Activated T-helper 1 cell treated with Interleukin-2 at 50 U/mL for 16 hours (primary cell): ENCODE results near the gene SIAH2.
"Not testable (repeated sequence)": the region's sequence is repeated elsewhere in the genome, so short reads cannot be mapped to it uniquely, and the experiment has no call there.

Experiments
- DNase-seq: peaks from one replicate; pipeline ENCODE4 v3.0.0-alpha.2; 2020; ENCODE audit warnings: low read depth

SIAH2 gene

DNA sequence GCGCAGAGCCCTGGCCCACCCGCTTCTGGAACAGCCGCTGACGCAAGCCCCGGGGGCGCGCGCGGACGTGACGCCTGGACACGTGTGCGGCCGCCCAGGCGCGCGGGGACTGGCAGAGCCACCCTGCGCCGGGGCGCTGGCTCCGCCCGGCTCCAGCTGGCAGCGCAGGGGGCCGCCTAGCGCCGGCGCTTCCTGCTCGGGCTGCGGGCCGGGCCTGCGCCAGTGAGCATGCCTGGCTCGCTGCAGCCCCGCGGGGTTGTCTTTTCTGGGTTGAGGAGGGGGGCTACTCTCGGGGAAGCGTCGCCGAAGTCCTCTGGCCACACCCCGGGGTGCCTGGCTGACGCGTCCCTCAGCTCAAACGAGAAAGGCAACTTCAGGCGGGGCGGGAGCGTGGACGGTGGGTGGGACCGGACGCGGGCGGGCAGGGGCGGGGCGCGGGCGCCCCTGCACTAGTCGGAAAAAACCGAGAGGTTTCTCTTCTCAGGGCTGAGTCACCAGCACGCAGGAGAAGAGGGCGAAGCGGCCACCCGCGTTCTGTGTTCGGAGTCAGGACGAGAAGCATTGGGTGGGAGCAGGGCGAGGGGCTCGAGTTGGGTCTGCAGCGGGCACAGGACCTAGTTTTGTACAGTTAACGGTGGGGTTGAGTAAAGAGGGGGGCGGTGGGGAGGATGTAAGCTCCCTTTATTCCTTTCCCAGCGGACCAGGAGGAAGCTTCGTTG lies at the start of gene SIAH2:
TSS of gene SIAH2 (minus strand) at position 48 of the 719 bp plus-strand sequence. CDS start 320 bp downstream, outside the sequence.
- DNase-seq, result peak; percentile 89

- no peak for DNase-seq
Observed at GRCh38 chr3:150811984-150812383, 49.0 kb upstream of the SIAH2 start.

- DNase-seq, result no peak
Observed at GRCh38 chr3:150810641-150811040, 47.7 kb upstream of the SIAH2 start.

DNA sequence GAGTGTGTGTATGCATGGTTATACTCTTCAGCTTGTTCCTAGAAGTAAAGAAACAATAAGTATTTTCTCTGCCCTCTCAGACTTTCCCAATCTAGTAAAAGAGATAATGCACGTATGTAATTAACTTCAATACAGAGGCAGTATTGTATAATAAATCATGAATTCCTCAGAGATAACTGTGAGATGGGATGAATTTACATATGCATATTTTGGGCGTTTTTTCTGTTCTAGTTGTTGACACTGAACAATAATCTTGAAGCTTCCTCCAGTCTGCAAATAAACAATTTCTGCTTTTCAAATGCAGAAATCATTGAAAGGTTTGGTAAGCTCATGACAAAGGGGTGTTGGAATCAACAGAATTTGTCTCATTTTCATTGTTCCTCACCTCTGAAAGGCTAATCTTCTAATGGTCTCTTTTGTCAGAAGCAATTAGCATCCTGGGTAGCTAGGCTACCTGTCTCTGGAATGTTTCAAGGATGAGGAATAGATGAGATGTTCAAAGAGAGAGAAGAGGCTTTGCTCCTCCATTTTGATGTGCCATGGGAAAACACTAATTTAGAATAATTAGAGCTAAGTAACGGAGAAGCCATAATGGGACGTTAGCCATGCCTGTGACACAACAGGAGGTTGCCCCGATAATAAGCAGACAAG lies 43.3 kb upstream of the SIAH2 start:
- DNase-seq, result no peak

DNA sequence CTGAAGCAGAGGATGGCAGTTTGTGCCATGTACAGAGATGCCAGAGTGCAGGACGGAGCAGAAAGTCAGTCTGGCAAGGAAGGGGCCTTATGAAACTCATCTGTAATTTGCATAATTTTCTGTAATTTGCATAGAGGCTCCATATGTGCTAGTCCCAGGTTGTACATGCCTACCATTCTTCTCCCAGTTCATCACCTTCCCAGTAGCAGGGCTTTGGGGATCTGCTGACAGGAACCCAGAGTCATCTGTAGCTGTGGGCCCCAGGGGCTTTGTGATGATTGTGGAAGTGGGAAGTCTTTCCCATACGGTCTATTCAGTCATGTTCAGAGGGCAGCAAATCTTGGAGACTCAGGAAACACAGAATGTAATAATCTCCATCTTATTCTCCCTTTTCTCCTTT lies 42.4 kb upstream of the SIAH2 start:
- DNase-seq, result no peak

GRCh38 chr3:150803440-150803985 lies 40.5 kb upstream of the SIAH2 start:
- no peak for DNase-seq

- DNase-seq, result no peak
Observed at GRCh38 chr3:150800722-150801121, 37.8 kb upstream of the SIAH2 start.

DNA sequence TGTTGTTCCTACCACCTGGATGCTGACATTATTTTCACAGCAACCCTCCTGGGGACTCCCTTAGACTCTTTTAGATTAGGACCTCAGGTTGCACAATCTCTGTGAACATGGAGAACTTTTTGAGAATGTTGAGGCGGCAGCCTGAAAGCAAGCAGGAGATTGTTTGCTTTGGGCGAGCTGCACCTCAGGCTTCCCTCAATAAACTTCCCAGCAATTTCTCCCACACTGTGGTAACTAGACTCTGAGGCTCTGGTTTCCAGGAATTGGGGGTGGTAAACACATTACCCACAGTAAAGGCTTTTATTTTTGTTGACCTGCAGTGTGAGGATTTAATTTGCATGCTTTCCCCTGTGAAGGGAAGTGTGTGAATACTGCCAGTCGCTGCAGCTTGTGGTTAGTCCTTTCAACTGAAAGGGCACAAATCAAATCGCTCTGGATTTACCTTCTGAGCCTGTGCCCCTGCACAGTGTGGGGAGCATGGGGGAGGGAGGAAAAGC lies 35.2 kb upstream of the SIAH2 start:
- DNase-seq, result no peak

- DNase-seq, result no peak
Observed at GRCh38 chr3:150797155-150797554, 34.2 kb upstream of the SIAH2 start.

DNA sequence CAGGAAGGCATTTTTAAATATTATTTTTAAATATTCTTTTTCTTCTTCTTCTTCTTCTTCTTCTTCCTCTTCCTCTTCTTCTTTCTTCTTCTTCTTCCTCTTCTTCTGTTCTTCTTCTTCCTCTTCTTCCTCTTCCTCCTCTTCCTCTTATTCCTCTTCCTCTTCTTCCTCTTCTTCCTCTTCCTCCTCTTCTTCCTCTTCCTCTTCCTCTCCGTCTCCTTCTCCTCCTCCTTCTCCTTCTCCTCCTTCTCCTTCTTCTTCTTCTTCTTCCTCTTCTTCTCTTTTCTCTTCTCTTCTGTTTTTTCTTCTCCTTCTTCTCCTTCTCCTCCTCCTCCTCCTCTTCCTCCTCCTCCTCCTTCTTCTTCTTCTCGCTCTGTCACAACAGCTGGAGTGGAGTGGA lies 33.6 kb upstream of the SIAH2 start:
- not testable (repeated sequence) for DNase-seq

DNA sequence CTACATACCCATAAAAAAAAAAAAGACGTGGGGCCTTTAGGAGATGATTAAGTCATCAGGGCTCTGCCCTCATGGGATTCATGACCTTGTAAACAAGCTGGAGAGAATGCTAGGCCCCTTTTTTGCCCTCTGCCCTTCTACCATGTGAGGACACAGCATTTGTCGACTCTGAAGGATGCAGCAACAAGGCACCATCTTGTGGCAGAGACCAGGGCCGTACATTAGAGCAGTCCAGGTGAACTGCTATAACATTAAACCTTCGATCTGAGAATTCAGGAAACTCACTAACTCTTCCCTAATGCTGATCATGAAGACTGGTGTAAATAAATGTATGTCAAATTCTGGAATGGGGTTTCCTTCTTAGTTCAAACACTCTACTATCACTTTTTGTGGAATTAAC lies 30.7 kb upstream of the SIAH2 start:
- DNase-seq, result no peak

DNA sequence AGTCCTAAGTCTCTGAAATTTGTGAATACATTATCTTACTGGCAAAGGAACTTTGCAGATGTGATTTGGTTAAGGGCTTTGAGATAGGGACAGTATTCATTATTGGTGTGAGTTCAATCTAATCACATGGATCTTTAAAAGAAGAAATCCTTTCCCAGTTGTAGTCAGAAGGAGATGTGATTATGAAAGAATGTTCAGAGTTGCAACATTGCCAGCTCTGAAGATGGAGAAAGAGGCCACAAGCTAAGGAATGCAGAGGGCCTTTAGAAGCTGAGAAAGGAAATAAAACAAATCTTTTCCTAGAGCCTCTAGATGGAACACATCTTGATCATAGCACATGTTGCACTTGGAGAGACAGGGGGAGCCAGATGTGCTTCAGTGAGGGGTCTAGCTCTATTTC lies 27.7 kb upstream of the SIAH2 start:
- DNase-seq, result no peak

GRCh38 chr3:150789451-150789850 lies 26.5 kb upstream of the SIAH2 start:
- no peak for DNase-seq

DNA sequence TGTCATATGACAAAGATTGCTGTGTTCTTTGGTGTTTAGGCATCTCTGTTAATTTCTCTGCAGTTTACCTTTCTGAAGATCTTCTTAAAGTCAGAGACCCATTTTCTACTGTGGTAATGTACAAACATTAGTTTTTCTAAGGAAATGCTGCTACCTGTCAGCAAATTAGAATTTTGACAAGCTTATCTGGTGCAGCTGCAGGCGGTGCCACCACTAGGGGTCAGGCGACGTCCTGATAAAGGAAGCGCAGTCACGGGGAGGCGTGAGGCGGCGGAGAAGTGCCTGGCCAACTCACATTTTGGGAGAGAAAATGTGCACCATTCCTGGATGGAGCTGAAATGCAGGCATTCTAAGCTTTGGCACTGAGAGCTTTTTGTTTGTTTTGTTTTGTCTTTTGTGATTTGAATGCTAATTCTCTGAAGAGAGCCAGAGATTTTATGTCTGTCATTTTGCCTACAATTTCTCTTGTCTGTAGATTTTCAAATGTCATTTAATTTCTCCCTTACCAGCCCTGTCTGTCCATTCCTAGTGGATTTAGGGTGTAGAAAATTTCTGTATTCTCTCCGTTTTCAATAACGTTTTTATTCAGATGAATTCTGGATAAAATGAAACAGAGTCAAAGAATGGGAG lies 24.9 kb upstream of the SIAH2 start:
- DNase-seq, result peak; percentile 52

DNA sequence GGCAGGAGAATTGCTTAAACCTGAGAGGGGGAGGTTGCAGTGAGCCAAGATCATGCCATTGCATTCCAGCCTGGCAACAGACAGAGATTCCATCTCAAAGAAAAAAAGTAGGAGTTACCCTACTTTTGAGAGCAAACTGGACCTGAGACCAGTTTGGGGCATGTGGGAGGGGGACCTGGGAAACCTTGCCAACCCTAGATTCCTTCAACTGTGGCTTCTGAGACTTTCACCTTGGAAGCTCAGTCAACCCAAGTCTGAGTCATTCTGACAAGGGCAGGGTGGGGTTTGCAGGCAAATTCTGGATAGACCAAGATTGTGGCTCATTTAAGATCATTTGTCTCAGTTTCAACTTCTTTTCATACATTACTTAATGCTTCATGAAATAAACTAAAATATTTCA lies 23.8 kb upstream of the SIAH2 start:
- no peak for DNase-seq

DNA sequence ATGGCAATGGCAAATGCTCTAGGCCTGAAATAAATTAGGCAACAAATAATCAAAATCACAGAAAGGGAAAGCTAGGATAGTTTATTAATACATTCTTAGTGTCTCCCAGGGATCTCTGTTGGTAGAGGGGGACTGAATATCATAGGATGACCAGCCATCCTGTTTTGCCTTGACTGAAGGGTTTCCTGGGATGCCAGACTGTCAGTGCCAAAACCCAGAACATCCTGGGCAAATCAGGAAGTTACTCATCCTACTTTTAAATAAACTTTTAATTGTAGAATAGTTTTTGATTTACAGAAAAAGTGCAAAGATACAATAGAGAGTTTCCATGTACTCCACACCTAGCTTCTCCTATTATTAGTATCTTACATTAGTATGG lies 21.8 kb upstream of the SIAH2 start:
- no peak for DNase-seq

GRCh38 chr3:150783920-150784746 lies 21.2 kb upstream of the SIAH2 start:
- DNase-seq, result no peak

DNA sequence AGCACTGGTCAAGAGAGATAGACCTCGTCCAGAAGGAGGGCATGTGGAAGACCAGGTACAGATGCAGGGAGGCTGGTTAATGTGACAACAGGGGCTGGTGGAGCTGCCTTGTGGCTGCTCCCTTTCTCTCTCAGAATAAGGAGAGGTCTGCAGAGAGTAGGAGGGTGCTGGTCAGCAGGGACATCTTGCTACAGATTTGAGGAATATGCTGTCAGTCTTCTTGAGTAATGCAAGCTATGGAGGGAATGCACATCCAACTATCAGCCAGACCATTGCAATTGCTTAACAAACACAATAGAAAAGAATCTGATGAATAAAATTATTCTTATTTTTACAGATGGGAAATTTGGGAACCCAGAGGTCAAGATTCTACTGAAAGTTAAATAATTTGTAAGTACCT lies 20.3 kb upstream of the SIAH2 start:
- no peak for DNase-seq

DNA sequence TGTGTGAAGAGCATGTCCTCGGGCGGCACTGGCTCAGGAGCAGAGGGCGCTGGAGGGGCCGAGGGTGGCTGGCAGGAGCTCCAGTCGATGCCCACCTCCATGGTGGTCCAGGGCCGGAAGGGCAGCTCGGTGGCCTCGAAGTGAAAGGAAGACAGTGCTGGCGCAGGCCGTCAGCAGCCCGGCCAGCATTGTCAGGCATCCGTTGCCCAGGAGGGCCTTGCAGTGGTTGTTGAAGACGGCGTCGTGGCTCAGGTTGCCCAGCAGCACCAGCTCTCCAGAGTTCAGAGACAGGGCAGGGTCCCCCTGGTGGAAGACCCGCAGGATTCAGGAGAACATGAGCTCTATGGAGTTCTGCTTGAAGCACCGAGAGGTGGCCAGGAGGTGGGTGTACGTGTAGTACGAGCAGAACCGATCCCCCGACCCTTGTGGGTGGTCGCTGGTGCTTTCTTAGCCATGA lies 16.5 kb upstream of the SIAH2 start:
- no peak for DNase-seq

DNA sequence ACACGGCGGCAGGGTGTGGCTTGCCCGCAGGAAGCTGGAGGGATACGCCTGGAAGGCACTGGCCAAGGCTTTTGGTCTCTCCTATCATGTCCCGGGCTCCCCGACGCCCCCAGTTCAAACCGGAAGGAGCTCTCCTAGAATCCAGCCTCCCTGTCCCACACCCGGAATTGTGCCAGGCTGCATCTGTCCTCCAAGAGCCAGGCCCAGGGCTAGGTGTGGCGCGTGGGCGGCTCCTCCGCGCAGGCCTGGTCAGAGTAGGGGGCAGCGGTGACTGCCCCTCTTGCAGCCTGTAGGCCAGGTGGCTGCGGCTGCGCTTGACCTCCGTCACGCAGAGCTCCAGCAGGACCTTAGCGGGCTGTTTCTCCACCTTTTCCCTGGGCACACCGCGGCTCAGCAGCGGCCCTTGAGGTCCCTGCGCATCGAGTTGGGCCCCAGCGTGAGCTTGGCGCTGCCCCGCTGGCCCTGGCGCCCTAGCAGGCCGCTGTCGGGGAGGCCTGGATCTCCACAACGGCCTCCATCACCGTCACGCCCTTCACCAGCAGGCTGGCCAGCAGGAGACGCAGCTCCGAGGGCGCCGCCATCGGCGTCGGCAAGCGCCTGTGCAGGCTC lies 15.9 kb upstream of the SIAH2 start:
- no peak for DNase-seq

DNA sequence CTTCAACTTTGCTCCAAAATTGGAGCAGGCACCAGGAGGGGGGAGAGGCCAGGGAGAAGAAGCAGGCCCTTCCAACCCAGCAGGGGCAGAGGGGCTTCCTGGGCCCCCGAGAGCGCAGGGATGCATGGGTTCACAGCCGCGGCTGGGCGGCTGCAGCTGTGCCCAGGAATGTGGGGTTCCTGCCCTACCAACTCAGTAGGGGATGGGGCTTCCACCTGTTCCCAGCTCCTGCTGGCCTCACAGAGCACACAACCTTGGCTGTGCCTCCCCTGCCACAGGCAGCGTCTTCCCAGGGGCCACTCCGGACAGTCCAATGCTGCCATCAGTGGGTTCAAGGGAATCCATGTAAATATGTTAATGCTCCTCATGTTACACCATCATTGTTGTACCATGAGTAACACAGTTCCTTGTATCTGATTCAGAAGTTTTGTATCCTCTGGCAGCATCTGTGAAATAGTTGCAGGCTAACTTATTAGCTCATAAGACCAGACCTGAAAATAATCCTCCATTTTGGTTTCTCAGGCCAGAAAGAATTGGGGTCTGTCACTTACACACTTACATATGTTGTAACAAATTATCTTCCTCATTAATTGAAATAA lies 12.1 kb upstream of the SIAH2 start:
- DNase-seq, result no peak
